ENCODE data around the gene PAM. TPM values are rescaled to one million over a fixed set of nuclear protein-coding genes. Genes with fewer than 3 reads are reported as not detected.
A peak's percentile ranks its signal among the peaks of the same experiment; 100 is the strongest.

Gene PAM
- total RNA-seq, 1 experiment from 2014 or later: 142 TPM

- Mint-ChIP-seq H3K9me3 (ENCODE audit: low read depth, unreplicated experiment) (peaks cover 2% of the 10 kb centered on the region), H3K36me3 (ENCODE audit: insufficient read depth, unreplicated experiment) (no peaks in the 10 kb centered on the region), H3K27ac (ENCODE audit: unreplicated experiment) (no peak overlapping the region), H3K4me1 (ENCODE audit: low read depth, unreplicated experiment) (no peaks in the 10 kb centered on the region), H3K27me3 (ENCODE audit: unreplicated experiment) (no peaks in the 10 kb centered on the region), H3K4me3 (ENCODE audit: low read depth, unreplicated experiment) (no peak overlapping the region)
- intact Hi-C loops (cut with micrococcal nuclease; ENCODE audit: unreplicated experiment): no loop called here
- BruUV-seq (replicated peaks): no TSS peak
- CTCF ChIA-PET: interaction anchor here (0.8 to 1.2 kb wide), 2 partner anchors 9 to 108 kb away, joined by 3 read pairs; no protein-coding TSS in a partner anchor
- peak; percentile 49 for TF ChIP-seq CTCF (IDR thresholded peaks at IDR 0.05; ENCODE audit: unreplicated experiment)
- no peak for DNase-seq
Observed at GRCh38 chr5:103031607-103032006, 276.5 kb downstream of the PAM start.

- BruUV-seq (replicated peaks): no TSS peak
- Mint-ChIP-seq H3K4me1 (ENCODE audit: low read depth, unreplicated experiment) (no peaks in the 10 kb centered on the region), H3K36me3 (ENCODE audit: insufficient read depth, unreplicated experiment) (no peaks in the 10 kb centered on the region), H3K27ac (ENCODE audit: unreplicated experiment) (no peak overlapping the region), H3K9me3 (ENCODE audit: low read depth, unreplicated experiment) (peaks cover 2% of the 10 kb centered on the region), H3K27me3 (ENCODE audit: unreplicated experiment) (no peaks in the 10 kb centered on the region), H3K4me3 (ENCODE audit: low read depth, unreplicated experiment) (no peak overlapping the region)
- TF ChIP-seq CTCF (IDR thresholded peaks at IDR 0.05; ENCODE audit: unreplicated experiment): no peak
- intact Hi-C loops (cut with micrococcal nuclease; ENCODE audit: unreplicated experiment): no loop called here
- no peak for DNase-seq
- CTCF ChIA-PET: interaction anchor here (0.7 kb wide), 1 partner anchor 106 kb away, joined by 3 read pairs; no protein-coding TSS in a partner anchor
Observed at GRCh38 chr5:103033696-103034095, 278.6 kb downstream of the PAM start.

GRCh38 chr5:103034662-103035392 is 279.7 kb downstream of the PAM start:
- TF ChIP-seq CTCF (IDR thresholded peaks at IDR 0.05; ENCODE audit: unreplicated experiment): no peak
- H3K9me3 Mint-ChIP-seq (ENCODE audit: low read depth, unreplicated experiment): peaks cover 2% of the 10 kb centered on the region
- CTCF ChIA-PET: no interaction called here

GRCh38 chr5:103035701-103036100 is 280.6 kb downstream of the PAM start:
- no TSS peak for BruUV-seq (replicated peaks)
- no peak for DNase-seq
- Mint-ChIP-seq H3K4me1 (ENCODE audit: low read depth, unreplicated experiment) (no peaks in the 10 kb centered on the region), H3K4me3 (ENCODE audit: low read depth, unreplicated experiment) (no peak overlapping the region), H3K9me3 (ENCODE audit: low read depth, unreplicated experiment) (peaks cover 2% of the 10 kb centered on the region), H3K27ac (ENCODE audit: unreplicated experiment) (no peak overlapping the region), H3K36me3 (ENCODE audit: insufficient read depth, unreplicated experiment) (no peaks in the 10 kb centered on the region), H3K27me3 (ENCODE audit: unreplicated experiment) (no peaks in the 10 kb centered on the region)
- TF ChIP-seq CTCF (IDR thresholded peaks at IDR 0.05; ENCODE audit: unreplicated experiment): no peak
- intact Hi-C loops (cut with micrococcal nuclease; ENCODE audit: unreplicated experiment): no loop called here
- CTCF ChIA-PET: no interaction called here

More at GRCh38 chr5:103034662-103035392, 279.7 kb downstream of the PAM start:
- intact Hi-C loops (cut with micrococcal nuclease; ENCODE audit: unreplicated experiment): no loop called here
- no peaks in the 10 kb centered on the region for H3K27me3 Mint-ChIP-seq (ENCODE audit: unreplicated experiment)
- BruUV-seq (replicated peaks): no TSS peak
- H3K36me3 Mint-ChIP-seq (ENCODE audit: insufficient read depth, unreplicated experiment): no peaks in the 10 kb centered on the region
- H3K4me1 Mint-ChIP-seq (ENCODE audit: low read depth, unreplicated experiment): no peaks in the 10 kb centered on the region
- DNase-seq: no peak
- H3K4me3 Mint-ChIP-seq (ENCODE audit: low read depth, unreplicated experiment): no peak overlapping the region
- no peak overlapping the region for H3K27ac Mint-ChIP-seq (ENCODE audit: unreplicated experiment)
